K562 (cell line): ENCODE measurements around the gene CXCL13. TPM values are rescaled to one million over a fixed set of nuclear protein-coding genes. Genes with fewer than 3 reads are reported as not detected.

ENCODE experiments used
- ATAC-seq: fragments of 200-7000 bp; cut with Tn5 transposase; 3 replicates; pipeline ENCODE4 v1.9.1; 2020; ENCODE audit warnings: moderate library complexity
- BruUV-seq: library from RNA; stranded (reverse); fragments of 400-500 nt; replicated peaks from 2 replicates; lab custom pipeline; 2021; lab: Mats Ljungman, UMichigan
- CTCF ChIA-PET: fragments of 300-600 bp; formaldehyde crosslinking; extraction: SDS; loops from one replicate; lab custom pipeline; 2021; ENCODE audit warnings: low intra/inter-chr PET ratio; lab: Yijun Ruan, JAX
- POLR2A ChIA-PET: fragments of 300-600, 350-650 bp; sonication (Branson Sonifier 250); formaldehyde crosslinking; extraction: SDS; loops from one replicate; lab custom pipeline; 2021; ENCODE audit warnings: antibody characterized with exemption, inconsistent platforms; lab: Yijun Ruan, JAX
- DNase-seq, 4 experiments: peaks; one replicate each; pipeline versions ENCODE4 v3.0.0 to v3.0.0-alpha.2; 2011 to 2018; ENCODE audit warnings: low spot score in 3 of 4, mixed read lengths in 3 of 4; ENCODE audit errors: extremely low read depth in 1 of 4
- FAIRE-seq: peaks from 2 replicates; lab custom pipeline; 2011; peaks lifted over from hg19 to GRCh38; lab: Jason Lieb, UNC
- H2AFZ ChIP-seq: 2 replicates; pipeline ENCODE4 v1.6.0; 2011; ENCODE audit warnings: low read depth, low read length, control low read depth, inconsistent platforms
- H3K27ac ChIP-seq: fragments of 200-600 bp; 3 replicates; pipeline ENCODE4 v1.8.0; 2011; ENCODE audit warnings: low read depth, mild to moderate bottlenecking, control low read depth, inconsistent platforms, low read length, moderate library complexity, mixed read lengths; ENCODE audit errors: extremely low read depth
- H3K27me3 ChIP-seq, 2 experiments: fragments of 300-600 bp in 1 of 2; 2 replicates in 1 of 2; 3 replicates in 1 of 2; pipeline versions ENCODE4 v1.6.0 to v1.8.0; 2011; ENCODE audit warnings: inconsistent platforms in 2 of 2, low read length in 2 of 2, mild to moderate bottlenecking in 1 of 2, mixed read lengths in 1 of 2, moderate library complexity in 1 of 2; ENCODE audit not compliant: control insufficient read depth in 2 of 2, insufficient read depth in 2 of 2
- H3K36me3 ChIP-seq: fragments of 300-600 bp; 3 replicates; pipeline ENCODE4 v1.8.0; 2011; ENCODE audit warnings: mild to moderate bottlenecking, low read length, inconsistent platforms; ENCODE audit not compliant: control insufficient read depth, insufficient read depth
- H3K4me1 ChIP-seq, 2 experiments: fragments of 200-600 bp in 1 of 2; replicated peaks in 1 of 2; 2 replicates in 1 of 2; 3 replicates in 1 of 2; pipeline versions ENCODE4 v1.5.1 to v1.8.0; 2011; ENCODE audit warnings: inconsistent platforms in 2 of 2, low read length in 2 of 2, mild to moderate bottlenecking in 1 of 2, mixed read lengths in 1 of 2, moderate library complexity in 1 of 2; ENCODE audit not compliant: control insufficient read depth in 2 of 2, insufficient read depth in 2 of 2
- H3K4me2 ChIP-seq: 2 replicates; pipeline ENCODE4 v1.6.1; 2011; ENCODE audit warnings: low read length, control low read depth, inconsistent platforms, mixed read lengths; ENCODE audit not compliant: insufficient read depth
- H3K4me3 ChIP-seq: fragments of 200-600 bp; sonication (generic), shearing (Covaris generic); 2 replicates; pipeline ENCODE4 v1.5.1; 2016; ENCODE audit warnings: control low read depth, inconsistent platforms
- H3K79me2 ChIP-seq: fragments of 200-600 bp; 3 replicates; pipeline ENCODE4 v1.8.0; 2011; ENCODE audit warnings: low read length, inconsistent platforms; ENCODE audit not compliant: control insufficient read depth, insufficient read depth
- H3K9ac ChIP-seq, 2 experiments: 2 replicates each; pipeline versions ENCODE4 v1.6.0 to v1.6.1; 2011; ENCODE audit warnings: low read depth in 2 of 2, low read length in 2 of 2, control low read depth in 1 of 2, inconsistent platforms in 1 of 2, mild to moderate bottlenecking in 1 of 2, mixed read lengths in 1 of 2; ENCODE audit not compliant: insufficient read depth in 1 of 2
- H3K9me1 ChIP-seq: one replicate; pipeline ENCODE4 v1.6.0; 2011; ENCODE audit warnings: inconsistent platforms, mild to moderate bottlenecking, low read length, moderate library complexity; ENCODE audit not compliant: control insufficient read depth, insufficient read depth
- H3K9me3 ChIP-seq: replicated peaks from 2 replicates; pipeline ENCODE4 v1.5.1; 2011; ENCODE audit warnings: low read depth, low read length, inconsistent platforms; ENCODE audit not compliant: control insufficient read depth, insufficient read depth
- H4K20me1 ChIP-seq: replicated peaks from 2 replicates; pipeline ENCODE4 v1.6.1; 2011; ENCODE audit warnings: low read length, inconsistent platforms, mixed read lengths; ENCODE audit not compliant: control insufficient read depth, insufficient read depth
- C11orf30 ChIP-seq: fragments of 450-650 bp; IDR thresholded peaks from 2 replicates; pipeline ENCODE4 v1.6.1; 2016; ENCODE audit warnings: low read depth, mild to moderate bottlenecking
- JUN ChIP-seq, 2 experiments: sonication (generic) in 1 of 2; formaldehyde crosslinking in 1 of 2; IDR thresholded peaks; 2 replicates each; pipeline versions ENCODE4 v1.6.1 to v1.8.0; 2012 to 2022; ENCODE audit warnings: borderline replicate concordance in 2 of 2, mild to moderate bottlenecking in 2 of 2, improper control_type of control experiment in 1 of 2, low read depth in 1 of 2, low read length in 1 of 2, missing genetic modification reagents in 1 of 2
- POLR2AphosphoS5 ChIP-seq: IDR thresholded peaks from 2 replicates; pipeline ENCODE4 v1.6.1; 2011; ENCODE audit warnings: mild to moderate bottlenecking, low read depth, low read length, moderate library complexity; ENCODE audit not compliant: control insufficient read depth, insufficient read depth
- SLC30A9 ChIP-seq: fragments of 250-450 bp; sonication (Bioruptor Pico); IDR thresholded peaks from 2 replicates; pipeline ENCODE4 v1.8.0; 2022; ENCODE audit warnings: mild to moderate bottlenecking, moderate library complexity
- STAT5B ChIP-seq: fragments of 250-450 bp; sonication (Bioruptor Pico); IDR thresholded peaks from 2 replicates; pipeline ENCODE4 v1.8.0; 2021; ENCODE audit warnings: mild to moderate bottlenecking, inconsistent platforms
- TEAD1 ChIP-seq, 2 experiments: fragments of 450-650 bp in 1 of 2; sonication (generic) in 1 of 2; formaldehyde crosslinking; IDR thresholded peaks; 2 replicates each; pipeline versions ENCODE4 v1.4.0 to v1.8.0; 2020 to 2022; ENCODE audit warnings: mild to moderate bottlenecking in 2 of 2, missing genetic modification reagents in 1 of 2
- ZC3H4 ChIP-seq: sonication (generic); formaldehyde crosslinking; IDR thresholded peaks from 2 replicates; pipeline ENCODE4 v1.9.0; 2021; ENCODE audit warnings: missing genetic modification reagents, borderline replicate concordance
- ZNF324 ChIP-seq: fragments of 250-450 bp; sonication (Bioruptor Pico); IDR thresholded peaks from 2 replicates; pipeline ENCODE4 v1.4.0; 2020; ENCODE audit warnings: mild to moderate bottlenecking
- ZNF347 ChIP-seq: fragments of 450-650 bp; formaldehyde crosslinking; IDR thresholded peaks from 2 replicates; pipeline ENCODE4 v1.4.0; 2020; ENCODE audit warnings: low read depth, mild to moderate bottlenecking, moderate library complexity
- WGBS: fragments of 100-300 bp; shearing (Covaris generic); methylation state at CpG from one replicate; pipeline ENCODE4 v1.1.6; 2016; ENCODE audit warnings: low coverage, mixed read lengths; ENCODE audit not compliant: insufficient coverage; ENCODE audit errors: missing lambda C conversion rate; 5-methylcytosine and 5-hydroxymethylcytosine counted together
- in situ Hi-C: fragments of 300-500 bp; cut with MboI; formaldehyde crosslinking; loops from 4 replicates; pipeline ENCODE4 v1.15.0; 2018; ENCODE audit warnings: inconsistent platforms, mixed read lengths
- intact Hi-C: fragments of 100-400 bp; cut with micrococcal nuclease; formaldehyde crosslinking; loops from 2 replicates; pipeline ENCODE4 v1.14.2; 2022
- polyA plus RNA-seq, 8 experiments: library from polyadenylated mRNA; depleted of rRNA in 4 of 8; stranded (reverse) in 5 of 8; unstranded in 3 of 8; fragments of >200 nt; fragmentation: Nextera tagmentation in 2 of 8; fragmentation: Illumina TruSeq in 1 of 8; extraction: Ambion mirVana in 2 of 8; extraction: Trizol in 1 of 8; gene quantifications; 2 replicates each; pipeline versions ENCODE4 v1.2.1 to v1.2.3, GENCODE V29; 2011 to 2014; ENCODE audit warnings: inconsistent platforms in 1 of 8, missing spikeins in 1 of 8
- total RNA-seq, 7 experiments: library from RNA; depleted of rRNA in 6 of 7; stranded (reverse); fragments of >200 nt in 6 of 7; fragmentation: Illumina TruSeq in 2 of 7; extraction: Trizol in 2 of 7; gene quantifications; 2 replicates each; pipeline versions ENCODE4 v1.2.1 to v1.2.3, GENCODE V29; 2011 to 2021; ENCODE audit warnings: low replicate concordance in 1 of 7
- TF ChIP-seq, protein P1 (sequence below), 3 experiments: IDR thresholded peaks in 2 of 3; conservative IDR thresholded peaks in 1 of 3; 2 replicates each; pipeline ENCODE4 v1.5.1; 2011 to 2012; ENCODE audit warnings: low read length in 3 of 3, mild to moderate bottlenecking in 3 of 3, control low read depth in 2 of 3, improper control_type of control experiment in 1 of 3, inconsistent platforms in 1 of 3, low read depth in 1 of 3, mixed read lengths in 1 of 3, moderate library complexity in 1 of 3; ENCODE audit not compliant: insufficient read depth in 2 of 3
- TF ChIP-seq, protein P2 (sequence below): sonication (generic); formaldehyde crosslinking; IDR thresholded peaks from 2 replicates; pipeline ENCODE4 v1.8.0; 2023; ENCODE audit warnings: mild to moderate bottlenecking, missing genetic modification reagents

Gene CXCL13
- total and polyA plus RNA-seq, 9 of the 15 experiments (the other 6 are each of a cell fraction or from before 2014, with no cell fraction given): not detected

DNA sequence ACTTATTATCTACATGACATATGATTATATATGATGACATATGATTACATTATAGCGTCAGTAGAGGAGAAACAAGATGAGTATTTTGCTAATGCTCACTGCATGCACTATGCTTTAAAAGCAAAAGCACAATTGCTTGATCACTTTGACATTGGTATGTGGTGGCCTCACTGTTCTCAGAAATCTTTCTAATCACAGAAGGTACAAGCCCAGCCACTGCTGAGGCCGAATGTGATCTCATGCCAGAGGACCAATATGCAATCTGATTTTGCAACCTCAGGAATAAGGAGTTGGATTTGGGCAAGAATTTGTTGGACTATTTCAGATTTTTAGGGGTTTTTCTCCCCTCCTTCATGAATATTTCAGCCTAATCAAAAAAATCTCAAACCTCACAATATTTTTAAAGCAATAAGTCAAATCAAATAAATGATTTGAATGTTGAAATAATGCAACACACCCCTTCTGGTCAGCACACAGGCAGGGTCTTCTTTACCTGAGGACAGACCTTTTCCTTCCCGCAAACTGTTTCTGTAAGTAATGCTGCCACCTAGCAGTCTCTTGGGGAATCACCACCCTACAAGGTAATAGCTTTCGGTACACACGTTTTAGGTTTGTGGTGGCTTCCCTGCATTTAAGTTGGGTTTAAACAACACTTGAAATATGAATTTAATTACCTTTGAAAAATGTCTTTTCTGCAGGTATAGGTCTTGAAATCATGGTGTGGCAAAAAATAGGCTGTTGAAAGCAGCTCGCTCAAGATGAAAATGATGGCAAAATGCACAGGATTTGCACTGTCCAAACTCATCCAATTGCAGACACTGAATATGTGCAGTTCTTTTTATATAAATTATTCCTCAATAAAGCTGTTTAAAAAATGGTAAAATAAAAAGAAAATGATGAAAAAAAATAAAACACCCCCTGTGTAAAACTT, 4.8 kb upstream of the CXCL13 start (continued):
- TF ChIP-seq, protein P1, sequence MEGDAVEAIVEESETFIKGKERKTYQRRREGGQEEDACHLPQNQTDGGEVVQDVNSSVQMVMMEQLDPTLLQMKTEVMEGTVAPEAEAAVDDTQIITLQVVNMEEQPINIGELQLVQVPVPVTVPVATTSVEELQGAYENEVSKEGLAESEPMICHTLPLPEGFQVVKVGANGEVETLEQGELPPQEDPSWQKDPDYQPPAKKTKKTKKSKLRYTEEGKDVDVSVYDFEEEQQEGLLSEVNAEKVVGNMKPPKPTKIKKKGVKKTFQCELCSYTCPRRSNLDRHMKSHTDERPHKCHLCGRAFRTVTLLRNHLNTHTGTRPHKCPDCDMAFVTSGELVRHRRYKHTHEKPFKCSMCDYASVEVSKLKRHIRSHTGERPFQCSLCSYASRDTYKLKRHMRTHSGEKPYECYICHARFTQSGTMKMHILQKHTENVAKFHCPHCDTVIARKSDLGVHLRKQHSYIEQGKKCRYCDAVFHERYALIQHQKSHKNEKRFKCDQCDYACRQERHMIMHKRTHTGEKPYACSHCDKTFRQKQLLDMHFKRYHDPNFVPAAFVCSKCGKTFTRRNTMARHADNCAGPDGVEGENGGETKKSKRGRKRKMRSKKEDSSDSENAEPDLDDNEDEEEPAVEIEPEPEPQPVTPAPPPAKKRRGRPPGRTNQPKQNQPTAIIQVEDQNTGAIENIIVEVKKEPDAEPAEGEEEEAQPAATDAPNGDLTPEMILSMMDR (IDR thresholded peaks at IDR 0.05 in 2 of 3, conservative IDR thresholded peaks at IDR 0.05 in 1 of 3; ENCODE audit: insufficient read depth in 2 of 3, low read depth in 1 of 3, low read length in 3 of 3): peak; percentile 62 to 76 (median 74)

DNA sequence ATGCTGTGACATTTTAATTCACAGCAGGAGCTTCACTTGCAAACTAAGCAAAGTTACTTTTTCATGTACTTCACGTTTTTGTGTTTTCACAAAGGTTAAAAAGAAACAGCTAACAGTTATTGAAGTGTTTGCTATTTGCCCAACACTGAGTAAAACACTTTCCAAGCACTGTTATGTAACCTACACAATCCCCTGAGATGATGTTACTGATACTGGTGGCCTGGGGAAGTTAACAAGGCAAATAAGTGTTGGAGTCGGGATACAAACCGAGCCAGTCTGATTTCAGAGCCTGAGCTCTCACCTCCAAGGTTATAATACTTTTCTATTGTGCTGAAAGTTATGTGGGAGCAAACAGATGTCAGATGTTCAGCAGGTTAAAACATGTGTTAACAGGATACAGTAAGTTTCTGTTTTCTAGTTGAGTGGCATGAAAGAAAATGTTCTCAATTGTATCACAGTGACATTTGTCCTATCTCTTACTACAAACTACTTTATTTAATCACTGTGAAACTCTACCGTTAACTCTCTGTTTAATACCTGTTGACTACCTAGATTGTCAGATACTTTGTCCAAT, 3.9 kb upstream of the CXCL13 start:
- ChIA-PET POLR2A (no interaction called here), CTCF (no interaction called here)
- Histone ChIP-seq H3K4me2 (no peak overlapping the region), H3K4me1 (no peaks in the 10 kb centered on the region), H3K9me1 (no peaks in the 10 kb centered on the region), H4K20me1 (no peaks in the 10 kb centered on the region), H3K4me3 (no peak overlapping the region), H3K27ac (no peak overlapping the region), H3K36me3 (no peaks in the 10 kb centered on the region), H3K9me3 (no peaks in the 10 kb centered on the region), H3K9ac (no peak overlapping the region), H3K79me2 (no peaks in the 10 kb centered on the region), H2AFZ (no peak overlapping the region), H3K27me3 (peaks cover 7 to 8% of the 10 kb centered on the region in 2 experiments; a peak in 3 of 5 replicates)
- intact Hi-C loops: loop anchor here (5.0 to 10.0 kb wide), 2 partner anchors 214 to 357 kb away; no protein-coding TSS in a partner anchor
- FAIRE-seq (no peak), DNase-seq (no peak), ATAC-seq (no peak)
- no TSS peak for BruUV-seq
- 0% methylated on average over 4 of the region's 4 CpGs for WGBS
- TF ChIP-seq, protein P2, sequence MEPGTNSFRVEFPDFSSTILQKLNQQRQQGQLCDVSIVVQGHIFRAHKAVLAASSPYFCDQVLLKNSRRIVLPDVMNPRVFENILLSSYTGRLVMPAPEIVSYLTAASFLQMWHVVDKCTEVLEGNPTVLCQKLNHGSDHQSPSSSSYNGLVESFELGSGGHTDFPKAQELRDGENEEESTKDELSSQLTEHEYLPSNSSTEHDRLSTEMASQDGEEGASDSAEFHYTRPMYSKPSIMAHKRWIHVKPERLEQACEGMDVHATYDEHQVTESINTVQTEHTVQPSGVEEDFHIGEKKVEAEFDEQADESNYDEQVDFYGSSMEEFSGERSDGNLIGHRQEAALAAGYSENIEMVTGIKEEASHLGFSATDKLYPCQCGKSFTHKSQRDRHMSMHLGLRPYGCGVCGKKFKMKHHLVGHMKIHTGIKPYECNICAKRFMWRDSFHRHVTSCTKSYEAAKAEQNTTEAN (CRISPR knock-in tag): no peak
- TF ChIP-seq STAT5B (no peak), POLR2AphosphoS5 (no peak), ZNF324 (CRISPR knock-in tag) (no peak), JUN (IDR thresholded peaks at IDR 0.05; ENCODE audit: borderline replicate concordance, low read depth, low read length) (no peak), JUN (CRISPR knock-in tag; IDR thresholded peaks at IDR 0.05; ENCODE audit: borderline replicate concordance) (no peak), SLC30A9 (CRISPR knock-in tag) (no peak), ZNF347 (no peak), C11orf30 (no peak), ZC3H4 (CRISPR knock-in tag) (no peak), TEAD1 (CRISPR knock-in tag; IDR thresholded peaks at IDR 0.05) (no peak)
- in situ Hi-C loops: loop anchor here (10.0 kb wide), 1 partner anchor 227 kb away; no protein-coding TSS in a partner anchor
